Measurements from ENCODE around the gene CPLX3. TPM values are rescaled to one million over a fixed set of nuclear protein-coding genes. Genes with fewer than 3 reads are reported as not detected.

The CPLX3 gene
- total RNA-seq, 4 donors from 2014 or later = 0.33 TPM; not detected in 3

GRCh38 chr15:74868059-74868458 is 41.6 kb downstream of the CPLX3 start:
- WGBS = 74% methylated on average over 6 of the region's 6 CpGs
- peak overlapping the region; percentile 90 to 93 (median 92) for H3K27ac ChIP-seq (replicated peaks in 1 of 4)
- intact Hi-C loops (cut with DNase I) = no loop called here
- H3K27me3 ChIP-seq = no peaks in the 10 kb centered on the region
- TF ChIP-seq POLR2AphosphoS5 (IDR thresholded peaks at IDR 0.05) (peak; percentile 22 to 28), POLR2A (IDR thresholded peaks at IDR 0.05; ENCODE audit: low read depth) (no peak)
- TF ChIP-seq, protein P1, sequence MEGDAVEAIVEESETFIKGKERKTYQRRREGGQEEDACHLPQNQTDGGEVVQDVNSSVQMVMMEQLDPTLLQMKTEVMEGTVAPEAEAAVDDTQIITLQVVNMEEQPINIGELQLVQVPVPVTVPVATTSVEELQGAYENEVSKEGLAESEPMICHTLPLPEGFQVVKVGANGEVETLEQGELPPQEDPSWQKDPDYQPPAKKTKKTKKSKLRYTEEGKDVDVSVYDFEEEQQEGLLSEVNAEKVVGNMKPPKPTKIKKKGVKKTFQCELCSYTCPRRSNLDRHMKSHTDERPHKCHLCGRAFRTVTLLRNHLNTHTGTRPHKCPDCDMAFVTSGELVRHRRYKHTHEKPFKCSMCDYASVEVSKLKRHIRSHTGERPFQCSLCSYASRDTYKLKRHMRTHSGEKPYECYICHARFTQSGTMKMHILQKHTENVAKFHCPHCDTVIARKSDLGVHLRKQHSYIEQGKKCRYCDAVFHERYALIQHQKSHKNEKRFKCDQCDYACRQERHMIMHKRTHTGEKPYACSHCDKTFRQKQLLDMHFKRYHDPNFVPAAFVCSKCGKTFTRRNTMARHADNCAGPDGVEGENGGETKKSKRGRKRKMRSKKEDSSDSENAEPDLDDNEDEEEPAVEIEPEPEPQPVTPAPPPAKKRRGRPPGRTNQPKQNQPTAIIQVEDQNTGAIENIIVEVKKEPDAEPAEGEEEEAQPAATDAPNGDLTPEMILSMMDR (IDR thresholded peaks at IDR 0.05) = no peak
- H3K4me3 ChIP-seq = no peak overlapping the region
- H3K9me3 ChIP-seq = no peaks in the 10 kb centered on the region
- DNase-seq (ENCODE audit: extremely low spot score) = no peak
- H3K4me1 ChIP-seq = peaks cover 87 to 93% (median 89%) of the 10 kb centered on the region in 4 donors
- peaks cover 0 to 7% (median 3%) of the 10 kb centered on the region in 4 donors for H3K36me3 ChIP-seq

GRCh38 chr15:74869372-74869725 is 42.9 kb downstream of the CPLX3 start:
- TF ChIP-seq, protein P1 (IDR thresholded peaks at IDR 0.05) = no peak
- TF ChIP-seq POLR2AphosphoS5 (IDR thresholded peaks at IDR 0.05) = peak in 1 of 2 donors; percentile 10
- no peak for DNase-seq (ENCODE audit: extremely low spot score)
- intact Hi-C loops (cut with DNase I) = no loop called here
- Histone ChIP-seq H3K27me3 (no peaks in the 10 kb centered on the region), H3K36me3 (peaks cover 0 to 7% (median 2%) of the 10 kb centered on the region in 4 donors), H3K27ac (replicated peaks in 1 of 4) (peak overlapping the region; percentile 90 to 93 (median 92)), H3K4me3 (peak overlapping the region in 2 of 4 donors; percentile 30 to 76), H3K4me1 (peaks cover 74 to 89% (median 84%) of the 10 kb centered on the region in 4 donors), H3K9me3 (no peaks in the 10 kb centered on the region)

GRCh38 chr15:74869726-74870407 is 43.4 kb downstream of the CPLX3 start:
- TF ChIP-seq EP300 (IDR thresholded peaks at IDR 0.05) = no peak
- TF ChIP-seq POLR2AphosphoS5 (IDR thresholded peaks at IDR 0.05) = peak; percentile 38 to 44
- TF ChIP-seq, protein P1 (IDR thresholded peaks at IDR 0.05) = no peak
- no peak for TF ChIP-seq POLR2A (IDR thresholded peaks at IDR 0.05; ENCODE audit: low read depth)
- Histone ChIP-seq H3K4me1 (peaks cover 74 to 83% (median 81%) of the 10 kb centered on the region in 4 donors), H3K4me3 (peak overlapping the region; percentile 11 to 86 (median 53)), H3K27ac (replicated peaks in 1 of 4) (peak overlapping the region; percentile 90 to 93 (median 92)), H3K9me3 (no peaks in the 10 kb centered on the region), H3K36me3 (peaks cover 0 to 7% (median 2%) of the 10 kb centered on the region in 4 donors), H3K27me3 (no peaks in the 10 kb centered on the region)
- peak; percentile 93 for DNase-seq (ENCODE audit: extremely low spot score)
- intact Hi-C loops (cut with DNase I) = no loop called here
- WGBS = 26% methylated on average over 6 of the region's 6 CpGs

GRCh38 chr15:74870436-74871215 is 44.2 kb downstream of the CPLX3 start:
- intact Hi-C loops (cut with DNase I) = no loop called here
- no peak for TF ChIP-seq POLR2A (IDR thresholded peaks at IDR 0.05; ENCODE audit: low read depth)
- peak in 1 of 2 donors; percentile 27 for TF ChIP-seq POLR2AphosphoS5 (IDR thresholded peaks at IDR 0.05)
- TF ChIP-seq, protein P1 (IDR thresholded peaks at IDR 0.05) = no peak
- Histone ChIP-seq H3K4me3 (peak overlapping the region; percentile 30 to 86 (median 72)), H3K27me3 (no peaks in the 10 kb centered on the region), H3K27ac (replicated peaks in 1 of 4) (peak overlapping the region; percentile 90 to 93 (median 92)), H3K4me1 (peaks cover 68 to 80% (median 76%) of the 10 kb centered on the region in 4 donors), H3K36me3 (peaks cover 0 to 7% (median 2%) of the 10 kb centered on the region in 4 donors), H3K9me3 (no peaks in the 10 kb centered on the region)
- 25% methylated on average over 6 of the region's 6 CpGs for WGBS
- no peak for DNase-seq (ENCODE audit: extremely low spot score)

All from esophagus muscularis mucosa (tissue), 4 donors.